ENCODE results near the gene DDX18.

Gene DDX18

GRCh38 chr2:117814417-117815264 is at the start of gene DDX18:
TSS of gene DDX18 (plus strand) at chr2:117814691. CDS start at chr2:117814778, 87 bp downstream.
- DNase-seq (ENCODE audit: low read depth) = peak; percentile 86
- peak; percentile 100 for TF ChIP-seq CTCF (IDR thresholded peaks at IDR 0.05; ENCODE audit: control insufficient read depth, insufficient read depth, low read depth, low read length, missing control alignments)
- peak within 1 kb of the TSS; percentile 73 for H3K4me3 ChIP-seq (ENCODE audit: control insufficient read depth, low read depth, low read length)

GRCh38 chr2:117770730-117771129 is 43.8 kb upstream of the DDX18 start:
- no peak for DNase-seq (ENCODE audit: low read depth)

GRCh38 chr2:117771969-117772630 is 42.4 kb upstream of the DDX18 start:
- no peak overlapping the region for H3K4me3 ChIP-seq (ENCODE audit: control insufficient read depth, low read depth, low read length)
- peak; percentile 5 for DNase-seq (ENCODE audit: low read depth)
- TF ChIP-seq CTCF (IDR thresholded peaks at IDR 0.05; ENCODE audit: control insufficient read depth, insufficient read depth, low read depth, low read length, missing control alignments) = peak; percentile 16

More at GRCh38 chr2:117770730-117771129, 43.8 kb upstream of the DDX18 start:
- H3K4me3 ChIP-seq (ENCODE audit: control insufficient read depth, low read depth, low read length) = no peak overlapping the region
- TF ChIP-seq CTCF (IDR thresholded peaks at IDR 0.05; ENCODE audit: control insufficient read depth, insufficient read depth, low read depth, low read length, missing control alignments) = no peak

GRCh38 chr2:117774716-117775115 is 39.8 kb upstream of the DDX18 start:
- no peak for DNase-seq (ENCODE audit: low read depth)
- no peak for TF ChIP-seq CTCF (IDR thresholded peaks at IDR 0.05; ENCODE audit: control insufficient read depth, insufficient read depth, low read depth, low read length, missing control alignments)
- H3K4me3 ChIP-seq (ENCODE audit: control insufficient read depth, low read depth, low read length) = no peak overlapping the region

- DNase-seq (ENCODE audit: low read depth) = no peak
- TF ChIP-seq CTCF (IDR thresholded peaks at IDR 0.05; ENCODE audit: control insufficient read depth, insufficient read depth, low read depth, low read length, missing control alignments) = no peak
- H3K4me3 ChIP-seq (ENCODE audit: control insufficient read depth, low read depth, low read length) = no peak overlapping the region
Observed at GRCh38 chr2:117775703-117776219, 38.7 kb upstream of the DDX18 start.

GRCh38 chr2:117776888-117777287 is 37.6 kb upstream of the DDX18 start:
- no peak for DNase-seq (ENCODE audit: low read depth)
- TF ChIP-seq CTCF (IDR thresholded peaks at IDR 0.05; ENCODE audit: control insufficient read depth, insufficient read depth, low read depth, low read length, missing control alignments) = no peak
- no peak overlapping the region for H3K4me3 ChIP-seq (ENCODE audit: control insufficient read depth, low read depth, low read length)

Data from AG09309 (cell line).